Endothelial cell of umbilical vein (primary cell): ENCODE data around the gene R3HDM2. TPM values are rescaled to one million over a fixed set of nuclear protein-coding genes. Genes with fewer than 3 reads are reported as not detected.
"Not testable (repeated sequence)": the region's sequence is repeated elsewhere in the genome, so short reads cannot be mapped to it uniquely, and the experiment has no call there.

ENCODE experiments used
- BruUV-seq: library from RNA; stranded (reverse); fragments of 400-500 nt; replicated peaks from 2 replicates; lab custom pipeline; 2021; lab: Mats Ljungman, UMichigan
- CTCF ChIA-PET: fragments of 300-600, 350-600 bp; sonication (Branson Sonifier 250); formaldehyde crosslinking; loops from one replicate; lab custom pipeline; 2021; ENCODE audit warnings: antibody characterized with exemption, inconsistent platforms; lab: Charles Lee
- POLR2A ChIA-PET: fragments of 300-600, 350-600 bp; sonication (Branson Sonifier 250); formaldehyde crosslinking; loops from one replicate; lab custom pipeline; 2021; ENCODE audit warnings: antibody characterized with exemption, inconsistent platforms; lab: Charles Lee
- DNase-seq: peaks from one replicate; pipeline ENCODE4 v3.0.0-alpha.2; 2011; ENCODE audit warnings: low read depth, low spot score
- FAIRE-seq: peaks from 2 replicates; lab custom pipeline; 2011; peaks lifted over from hg19 to GRCh38; lab: Jason Lieb, UNC
- H2AFZ ChIP-seq: 2 replicates; pipeline ENCODE4 v1.6.0; 2012; ENCODE audit warnings: low read depth, low read length, control low read depth, inconsistent platforms
- H3K27ac ChIP-seq: 2 replicates; pipeline ENCODE4 v1.5.1; 2011; ENCODE audit warnings: low read depth, mild to moderate bottlenecking, control low read depth, low read length, moderate library complexity; ENCODE audit not compliant: insufficient read depth
- H3K27me3 ChIP-seq, 2 experiments: 2 replicates each; pipeline versions ENCODE4 v1.6.0 to v1.6.1; 2011; ENCODE audit warnings: low read length in 2 of 2, mixed read lengths in 1 of 2; ENCODE audit not compliant: control insufficient read depth in 2 of 2, insufficient read depth in 2 of 2
- H3K36me3 ChIP-seq, 2 experiments: 2 replicates in 1 of 2; 3 replicates in 1 of 2; pipeline ENCODE4 v1.5.1; 2011; ENCODE audit warnings: low read length in 2 of 2, mild to moderate bottlenecking in 1 of 2, moderate library complexity in 1 of 2; ENCODE audit not compliant: control insufficient read depth in 2 of 2, insufficient read depth in 2 of 2; ENCODE audit errors: extremely low read depth in 1 of 2
- H3K4me1 ChIP-seq: 3 replicates; pipeline ENCODE4 v1.5.1; 2011; ENCODE audit warnings: mild to moderate bottlenecking, low read length; ENCODE audit not compliant: control insufficient read depth, insufficient read depth; ENCODE audit errors: extremely low read depth
- H3K4me2 ChIP-seq: 2 replicates; pipeline ENCODE4 v1.6.1; 2011; ENCODE audit warnings: low read length, control low read depth, mixed read lengths; ENCODE audit not compliant: insufficient read depth
- H3K4me3 ChIP-seq, 3 experiments: fragments of 200-600 bp in 1 of 3; sonication (generic), shearing (Covaris generic) in 1 of 3; replicated peaks in 1 of 3; 2 replicates each; pipeline ENCODE4 v1.5.1; 2011 to 2016; ENCODE audit warnings: control low read depth in 3 of 3, low read length in 3 of 3, mild to moderate bottlenecking in 2 of 3, inconsistent platforms in 1 of 3, low read depth in 1 of 3, moderate library complexity in 1 of 3; ENCODE audit not compliant: insufficient read depth in 1 of 3
- H3K79me2 ChIP-seq: 2 replicates; pipeline ENCODE4 v1.6.0; 2012; ENCODE audit warnings: low read length, inconsistent platforms; ENCODE audit not compliant: control insufficient read depth, insufficient read depth
- H3K9ac ChIP-seq: replicated peaks from 2 replicates; pipeline ENCODE3; 2011; ENCODE audit warnings: low read length, control low read depth; ENCODE audit not compliant: insufficient read depth; ENCODE audit errors: extremely low read depth
- H3K9me1 ChIP-seq: replicated peaks from 3 replicates; pipeline ENCODE4 v1.6.0; 2011; ENCODE audit warnings: mild to moderate bottlenecking, low read length; ENCODE audit not compliant: control insufficient read depth, insufficient read depth; ENCODE audit errors: extremely low read depth
- H3K9me3 ChIP-seq: replicated peaks from 2 replicates; pipeline ENCODE4 v1.5.1; 2012; ENCODE audit warnings: low read length, inconsistent platforms; ENCODE audit not compliant: control insufficient read depth, insufficient read depth
- H4K20me1 ChIP-seq: replicated peaks from 2 replicates; pipeline ENCODE3; 2011; ENCODE audit warnings: mild to moderate bottlenecking, low read length; ENCODE audit not compliant: control insufficient read depth, insufficient read depth; ENCODE audit errors: extremely low read depth
- CTCF ChIP-seq, 2 donors: IDR thresholded peaks; 1 replicate in 1 of 2; 2 replicates in 1 of 2; pipeline ENCODE4 v1.5.1; 2011; ENCODE audit warnings: low read length in 2 of 2, mild to moderate bottlenecking in 2 of 2, moderate library complexity in 2 of 2, control low read depth in 1 of 2, inconsistent platforms in 1 of 2, low read depth in 1 of 2; ENCODE audit not compliant: insufficient read depth in 1 of 2; ENCODE audit errors: extremely low read depth in 1 of 2
- EZH2 ChIP-seq: IDR thresholded peaks from 2 replicates; pipeline ENCODE4 v1.6.1; 2012; ENCODE audit warnings: borderline replicate concordance, low read depth, mild to moderate bottlenecking, moderate library complexity, low read length, inconsistent platforms; ENCODE audit not compliant: severe bottlenecking
- FOS ChIP-seq: IDR thresholded peaks from 2 replicates; pipeline ENCODE4 v1.6.1; 2011; ENCODE audit warnings: mild to moderate bottlenecking, low read length, moderate library complexity, borderline replicate concordance; ENCODE audit not compliant: insufficient read depth
- GATA2 ChIP-seq: IDR thresholded peaks from 2 replicates; pipeline ENCODE4 v1.7.0; 2011; ENCODE audit warnings: low read depth, mild to moderate bottlenecking, moderate library complexity, mixed read lengths, low read length; ENCODE audit not compliant: insufficient read length, insufficient read depth
- JUN ChIP-seq: IDR thresholded peaks from 2 replicates; pipeline ENCODE4 v1.6.1; 2011; ENCODE audit warnings: borderline replicate concordance, low read depth; ENCODE audit not compliant: insufficient read length, insufficient read depth
- MAX ChIP-seq: IDR thresholded peaks from 2 replicates; pipeline ENCODE4 v1.6.1; 2011; ENCODE audit not compliant: insufficient read depth, insufficient read length
- MYC ChIP-seq: IDR thresholded peaks from one replicate; pipeline ENCODE4 v1.6.1; 2011; ENCODE audit warnings: mild to moderate bottlenecking, low read depth, low read length
- POLR2A ChIP-seq: IDR thresholded peaks from 2 replicates; pipeline ENCODE4 v1.6.1; 2012; ENCODE audit warnings: low read depth, mild to moderate bottlenecking, control low read depth, low read length
- POLR2AphosphoS5 ChIP-seq: IDR thresholded peaks from 2 replicates; pipeline ENCODE4 v1.6.1; 2012; ENCODE audit warnings: low read depth, mild to moderate bottlenecking, control low read depth, low read length, moderate library complexity; ENCODE audit not compliant: insufficient read depth
- dilution Hi-C: fragments of 300-500 bp; cut with MboI; formaldehyde crosslinking; loops from one replicate; pipeline ENCODE4 v1.15.0; 2019; ENCODE audit warnings: low sequenced_read_pairs; ENCODE audit not compliant: extremely low pct_ligation_motif_present
- intact Hi-C: fragments of 100-400 bp; cut with micrococcal nuclease; formaldehyde crosslinking; loops from one replicate; pipeline ENCODE4 v1.10.0; 2022
- polyA plus RNA-seq, 4 experiments: library from polyadenylated mRNA; depleted of rRNA in 3 of 4; stranded (reverse) in 3 of 4; unstranded in 1 of 4; fragments of >200 nt; gene quantifications; 2 replicates each; pipeline versions ENCODE4 v1.2.1 to v1.2.3, GENCODE V29; 2011 to 2012; ENCODE audit warnings: missing spikeins in 1 of 4
- total RNA-seq: library from RNA; stranded (reverse); gene quantifications from 2 replicates; pipeline ENCODE4 v1.2.3, GENCODE V29; 2021

R3HDM2 gene
- total and polyA plus RNA-seq, 2 donors (not counting 3 experiments of a cell fraction or from before 2014, with no cell fraction given) = 26.1 to 31.3 TPM

GRCh38 chr12:57441846-57442427 is 11.1 kb upstream of the R3HDM2 start:
- H3K9me1 ChIP-seq = no peaks in the 10 kb centered on the region
- H3K36me3 ChIP-seq = no peaks in the 10 kb centered on the region
- dilution Hi-C loops = no loop called here
- TF ChIP-seq CTCF (IDR thresholded peaks at IDR 0.05; ENCODE audit: extremely low read depth in 1 of 2, insufficient read depth in 1 of 2, low read depth in 1 of 2, low read length in 2 of 2) = no peak
- TF ChIP-seq MAX = no peak
- no peak for TF ChIP-seq MYC
- no peak for TF ChIP-seq GATA2
- TF ChIP-seq POLR2A = no peak
- no peak for TF ChIP-seq EZH2
- no peak for TF ChIP-seq FOS
- no peak for TF ChIP-seq JUN
- TF ChIP-seq POLR2AphosphoS5 = no peak
- H3K4me1 ChIP-seq = no peaks in the 10 kb centered on the region
- no peak overlapping the region for H2AFZ ChIP-seq
- no peak overlapping the region for H3K4me2 ChIP-seq
- no TSS peak for BruUV-seq
- CTCF ChIA-PET = interaction anchor here (1.2 to 2.7 kb wide), 4 partner anchors 11 to 134 kb away, joined by 3 to 8 read pairs (median 6); no protein-coding TSS in a partner anchor
- peaks cover 0 to 2% of the 10 kb centered on the region in 2 experiments for H3K27me3 ChIP-seq
- no peak overlapping the region for H3K9ac ChIP-seq
- H3K9me3 ChIP-seq = no peaks in the 10 kb centered on the region
- no peaks in the 10 kb centered on the region for H4K20me1 ChIP-seq
- H3K27ac ChIP-seq = no peak overlapping the region
- POLR2A ChIA-PET = interaction anchor here (0.6 kb wide), 1 partner anchor 8 kb away, joined by 3 read pairs; no protein-coding TSS in a partner anchor
- intact Hi-C loops = no loop called here
- DNase-seq (no peak), FAIRE-seq (no peak)
- H3K79me2 ChIP-seq = no peaks in the 10 kb centered on the region
- no peak overlapping the region for H3K4me3 ChIP-seq

- H3K4me3 ChIP-seq, H3K79me2 ChIP-seq, H3K27me3 ChIP-seq, FAIRE-seq, H2AFZ ChIP-seq, H3K9ac ChIP-seq, BruUV-seq, dilution Hi-C loops, H3K4me1 ChIP-seq, H3K36me3 ChIP-seq, H3K9me3 ChIP-seq, DNase-seq, H4K20me1 ChIP-seq, H3K4me2 ChIP-seq, POLR2A ChIA-PET, H3K27ac ChIP-seq, H3K9me1 ChIP-seq, intact Hi-C loops: not testable (repeated sequence)
- CTCF ChIA-PET = interaction anchor here (2.3 kb wide), 1 partner anchor 134 kb away, joined by 7 read pairs; no protein-coding TSS in a partner anchor
Observed at GRCh38 chr12:57441393-57441792, 10.6 kb upstream of the R3HDM2 start.
